HL-60 (cell line): ENCODE results near the gene CC2D1B.

Experiments used
- DNase-seq, 2 experiments: peaks; one replicate each; pipeline ENCODE4 v3.0.0-alpha.2; 2010 to 2020; ENCODE audit warnings: low read depth in 1 of 2, low spot score in 1 of 2
- H3K27ac ChIP-seq: fragments of 250-450 bp; sonication (Bioruptor Pico); replicated peaks from 2 replicates; pipeline ENCODE4 v1.5.1; 2020; ENCODE audit warnings: mild to moderate bottlenecking, moderate library complexity
- H3K27me3 ChIP-seq: fragments of 250-450 bp; sonication (Bioruptor Pico); 2 replicates; pipeline ENCODE4 v1.5.1; 2021; ENCODE audit warnings: mild to moderate bottlenecking, moderate library complexity; ENCODE audit not compliant: insufficient read depth, poor library complexity, severe bottlenecking
- H3K4me3 ChIP-seq: replicated peaks from 2 replicates; pipeline ENCODE4 v1.5.1; 2011; ENCODE audit warnings: mild to moderate bottlenecking, control low read depth, low read length; ENCODE audit not compliant: insufficient read depth
- GABPA ChIP-seq: IDR thresholded peaks from 2 replicates; pipeline ENCODE4 v1.6.1; 2012; ENCODE audit warnings: low read depth
- POLR2AphosphoS5 ChIP-seq: IDR thresholded peaks from 2 replicates; pipeline ENCODE4 v1.6.1; 2012; ENCODE audit warnings: low read depth
- SPI1 ChIP-seq: IDR thresholded peaks from 2 replicates; pipeline ENCODE4 v1.6.1; 2012; ENCODE audit warnings: low read depth, mild to moderate bottlenecking, borderline replicate concordance
- TF ChIP-seq, protein P1 (sequence below): IDR thresholded peaks from 2 replicates; pipeline ENCODE4 v1.6.1; 2012; ENCODE audit warnings: low read depth; ENCODE audit not compliant: insufficient replicate concordance
- TF ChIP-seq, protein P2 (sequence below): IDR thresholded peaks from one replicate; pipeline ENCODE4 v1.5.1; 2011; ENCODE audit warnings: low read length, control low read depth, inconsistent platforms; ENCODE audit not compliant: insufficient read depth

CC2D1B gene

DNA sequence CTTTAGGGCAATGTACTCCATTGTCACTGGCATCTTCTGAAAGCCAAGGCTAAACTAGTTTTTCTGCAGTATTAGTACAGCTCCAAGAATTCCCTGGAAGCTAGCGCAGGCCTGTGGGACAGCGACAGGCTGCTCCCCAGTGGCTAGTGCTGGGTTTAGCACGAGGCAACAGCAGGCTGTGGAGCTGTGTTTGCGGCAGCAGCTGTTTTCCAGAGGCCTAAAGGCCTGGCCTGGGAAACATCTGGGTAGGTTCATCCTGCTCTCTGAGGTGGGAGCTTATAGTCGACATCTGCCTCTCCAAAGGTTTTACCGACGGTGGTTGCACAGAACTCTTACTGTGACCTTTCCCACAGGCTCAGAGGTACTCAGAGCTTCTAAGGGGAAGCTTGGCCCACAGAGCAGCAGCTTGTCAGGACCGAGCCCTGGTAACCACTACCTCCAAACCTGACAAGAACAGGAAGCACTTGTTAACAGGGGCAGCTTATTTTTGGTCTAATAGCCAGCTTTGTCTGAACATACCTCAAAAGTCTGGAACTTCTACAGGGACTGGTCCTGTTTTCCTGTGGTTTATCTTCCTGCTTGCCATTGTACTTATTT is 17.2 kb downstream of the CC2D1B start:
- no peak overlapping the region for H3K27ac ChIP-seq
- TF ChIP-seq SPI1 (no peak), GABPA (no peak)
- TF ChIP-seq, protein P1, sequence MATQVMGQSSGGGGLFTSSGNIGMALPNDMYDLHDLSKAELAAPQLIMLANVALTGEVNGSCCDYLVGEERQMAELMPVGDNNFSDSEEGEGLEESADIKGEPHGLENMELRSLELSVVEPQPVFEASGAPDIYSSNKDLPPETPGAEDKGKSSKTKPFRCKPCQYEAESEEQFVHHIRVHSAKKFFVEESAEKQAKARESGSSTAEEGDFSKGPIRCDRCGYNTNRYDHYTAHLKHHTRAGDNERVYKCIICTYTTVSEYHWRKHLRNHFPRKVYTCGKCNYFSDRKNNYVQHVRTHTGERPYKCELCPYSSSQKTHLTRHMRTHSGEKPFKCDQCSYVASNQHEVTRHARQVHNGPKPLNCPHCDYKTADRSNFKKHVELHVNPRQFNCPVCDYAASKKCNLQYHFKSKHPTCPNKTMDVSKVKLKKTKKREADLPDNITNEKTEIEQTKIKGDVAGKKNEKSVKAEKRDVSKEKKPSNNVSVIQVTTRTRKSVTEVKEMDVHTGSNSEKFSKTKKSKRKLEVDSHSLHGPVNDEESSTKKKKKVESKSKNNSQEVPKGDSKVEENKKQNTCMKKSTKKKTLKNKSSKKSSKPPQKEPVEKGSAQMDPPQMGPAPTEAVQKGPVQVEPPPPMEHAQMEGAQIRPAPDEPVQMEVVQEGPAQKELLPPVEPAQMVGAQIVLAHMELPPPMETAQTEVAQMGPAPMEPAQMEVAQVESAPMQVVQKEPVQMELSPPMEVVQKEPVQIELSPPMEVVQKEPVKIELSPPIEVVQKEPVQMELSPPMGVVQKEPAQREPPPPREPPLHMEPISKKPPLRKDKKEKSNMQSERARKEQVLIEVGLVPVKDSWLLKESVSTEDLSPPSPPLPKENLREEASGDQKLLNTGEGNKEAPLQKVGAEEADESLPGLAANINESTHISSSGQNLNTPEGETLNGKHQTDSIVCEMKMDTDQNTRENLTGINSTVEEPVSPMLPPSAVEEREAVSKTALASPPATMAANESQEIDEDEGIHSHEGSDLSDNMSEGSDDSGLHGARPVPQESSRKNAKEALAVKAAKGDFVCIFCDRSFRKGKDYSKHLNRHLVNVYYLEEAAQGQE, result no peak
- TF ChIP-seq, protein P2, sequence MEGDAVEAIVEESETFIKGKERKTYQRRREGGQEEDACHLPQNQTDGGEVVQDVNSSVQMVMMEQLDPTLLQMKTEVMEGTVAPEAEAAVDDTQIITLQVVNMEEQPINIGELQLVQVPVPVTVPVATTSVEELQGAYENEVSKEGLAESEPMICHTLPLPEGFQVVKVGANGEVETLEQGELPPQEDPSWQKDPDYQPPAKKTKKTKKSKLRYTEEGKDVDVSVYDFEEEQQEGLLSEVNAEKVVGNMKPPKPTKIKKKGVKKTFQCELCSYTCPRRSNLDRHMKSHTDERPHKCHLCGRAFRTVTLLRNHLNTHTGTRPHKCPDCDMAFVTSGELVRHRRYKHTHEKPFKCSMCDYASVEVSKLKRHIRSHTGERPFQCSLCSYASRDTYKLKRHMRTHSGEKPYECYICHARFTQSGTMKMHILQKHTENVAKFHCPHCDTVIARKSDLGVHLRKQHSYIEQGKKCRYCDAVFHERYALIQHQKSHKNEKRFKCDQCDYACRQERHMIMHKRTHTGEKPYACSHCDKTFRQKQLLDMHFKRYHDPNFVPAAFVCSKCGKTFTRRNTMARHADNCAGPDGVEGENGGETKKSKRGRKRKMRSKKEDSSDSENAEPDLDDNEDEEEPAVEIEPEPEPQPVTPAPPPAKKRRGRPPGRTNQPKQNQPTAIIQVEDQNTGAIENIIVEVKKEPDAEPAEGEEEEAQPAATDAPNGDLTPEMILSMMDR, result no peak
- no peak overlapping the region for H3K4me3 ChIP-seq
- DNase-seq, result peak in 1 of 2 experiments; percentile 48
- no peaks in the 10 kb centered on the region for H3K27me3 ChIP-seq

DNA sequence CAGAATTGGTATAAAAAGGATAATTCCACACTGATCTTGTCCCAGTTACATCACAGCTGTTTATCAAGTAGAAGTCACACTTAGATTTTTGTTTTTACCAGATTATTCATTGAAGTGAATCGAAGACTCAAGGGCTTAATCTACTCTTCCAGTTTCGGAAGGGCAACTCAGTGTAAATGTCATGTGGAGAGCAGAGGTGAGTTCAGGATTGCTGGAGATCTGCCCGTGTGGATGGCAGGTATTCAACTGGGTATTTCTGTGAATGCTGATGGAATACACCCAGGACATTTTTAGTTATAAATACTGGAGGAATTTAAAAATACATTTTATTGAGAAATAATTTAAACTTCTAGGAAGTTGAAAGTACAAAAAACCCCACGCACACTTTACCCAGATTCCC is 19.4 kb downstream of the CC2D1B start:
- no peak overlapping the region for H3K27ac ChIP-seq

DNA sequence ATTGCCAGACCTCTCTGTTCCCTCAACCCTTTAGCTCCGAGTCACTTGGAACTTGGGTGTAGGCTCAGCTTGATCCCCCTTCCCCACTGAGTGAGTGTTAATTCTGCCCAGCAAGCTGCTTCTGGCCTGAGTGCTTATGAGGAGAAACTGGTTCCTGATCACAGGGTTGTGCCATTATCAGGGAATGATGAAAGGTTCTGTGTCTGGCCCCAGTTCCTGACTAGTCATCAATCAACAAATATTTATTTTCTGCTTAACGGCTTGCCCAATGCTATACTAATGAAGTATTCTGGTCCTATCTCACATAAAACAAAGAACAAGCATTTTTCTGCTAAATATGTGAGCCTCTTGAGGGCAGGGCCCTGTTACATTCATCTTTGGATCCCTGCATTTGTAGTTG is 20.8 kb downstream of the CC2D1B start:
- TF ChIP-seq POLR2AphosphoS5 (no peak), SPI1 (no peak), GABPA (no peak)
- TF ChIP-seq, protein P2, result no peak
- TF ChIP-seq, protein P1, result no peak
- Histone ChIP-seq H3K27ac (no peak overlapping the region), H3K4me3 (no peak overlapping the region), H3K27me3 (no peaks in the 10 kb centered on the region)
- no peak for DNase-seq

More for the DNA sequence above, 19.4 kb downstream of the CC2D1B start:
- TF ChIP-seq SPI1 (no peak), GABPA (no peak), POLR2AphosphoS5 (no peak)
- TF ChIP-seq, protein P1, result no peak
- TF ChIP-seq, protein P2, result no peak
- Histone ChIP-seq H3K27me3 (no peaks in the 10 kb centered on the region), H3K4me3 (no peak overlapping the region)
- DNase-seq, result no peak
